GM08714 (cell line): ENCODE data around the gene DCLK2.
"Not testable (repeated sequence)": the region's sequence is repeated elsewhere in the genome, so short reads cannot be mapped to it uniquely, and the experiment has no call there.

Source experiments
- H3K4me3 ChIP-seq: fragments of 200-500 bp; sonication (Bioruptor generic); 2 replicates; pipeline ENCODE4 v1.5.1; 2014; ENCODE audit warnings: mild to moderate bottlenecking, low read length, inconsistent platforms
- ZNF274 ChIP-seq: IDR thresholded peaks from 2 replicates; pipeline ENCODE4 v1.6.1; 2012; ENCODE audit warnings: mild to moderate bottlenecking, low read depth, low read length

DCLK2 gene

GRCh38 chr4:150173432-150173861 is 95.2 kb downstream of the DCLK2 start:
- TF ChIP-seq ZNF274, result no peak
- H3K4me3 ChIP-seq, result no peak overlapping the region

GRCh38 chr4:150173982-150174398 is 95.7 kb downstream of the DCLK2 start:
- TF ChIP-seq ZNF274, result no peak
- no peak overlapping the region for H3K4me3 ChIP-seq

GRCh38 chr4:150176547-150176946 is 98.3 kb downstream of the DCLK2 start:
- TF ChIP-seq ZNF274, result no peak
- no peak overlapping the region for H3K4me3 ChIP-seq

- no peak for TF ChIP-seq ZNF274
- H3K4me3 ChIP-seq, result no peak overlapping the region
These were observed 99.9 kb downstream of the DCLK2 start for GRCh38 chr4:150178161-150178560.

GRCh38 chr4:150181536-150181935 is 103.3 kb downstream of the DCLK2 start:
- no peak overlapping the region for H3K4me3 ChIP-seq
- no peak for TF ChIP-seq ZNF274

- no peak for TF ChIP-seq ZNF274
- H3K4me3 ChIP-seq, result no peak overlapping the region
These were observed 104.5 kb downstream of the DCLK2 start for GRCh38 chr4:150182794-150183193.

GRCh38 chr4:150185033-150185432 is 106.8 kb downstream of the DCLK2 start:
- H3K4me3 ChIP-seq, result not testable (repeated sequence)

GRCh38 chr4:150192986-150193385 is 114.7 kb downstream of the DCLK2 start:
- H3K4me3 ChIP-seq, result no peak overlapping the region
- TF ChIP-seq ZNF274, result no peak

- H3K4me3 ChIP-seq, result not testable (repeated sequence)
These were observed 119.0 kb downstream of the DCLK2 start for GRCh38 chr4:150197256-150197655.

- no peak overlapping the region for H3K4me3 ChIP-seq
- TF ChIP-seq ZNF274, result no peak
These were observed 120.8 kb downstream of the DCLK2 start for GRCh38 chr4:150199056-150199455.

GRCh38 chr4:150205016-150205415 is 126.8 kb downstream of the DCLK2 start:
- TF ChIP-seq ZNF274, result no peak

GRCh38 chr4:150206265-150206664 is 128.0 kb downstream of the DCLK2 start:
- TF ChIP-seq ZNF274, result no peak

More at GRCh38 chr4:150205016-150205415, 126.8 kb downstream of the DCLK2 start:
- H3K4me3 ChIP-seq, result no peak overlapping the region

GRCh38 chr4:150206954-150207353 is 128.7 kb downstream of the DCLK2 start:
- TF ChIP-seq ZNF274, result no peak
- no peak overlapping the region for H3K4me3 ChIP-seq

More at GRCh38 chr4:150206265-150206664, 128.0 kb downstream of the DCLK2 start:
- H3K4me3 ChIP-seq, result no peak overlapping the region

GRCh38 chr4:150207871-150208270 is 129.6 kb downstream of the DCLK2 start:
- TF ChIP-seq ZNF274, result no peak
- no peak overlapping the region for H3K4me3 ChIP-seq

- TF ChIP-seq ZNF274, result no peak
- no peak overlapping the region for H3K4me3 ChIP-seq
These were observed 131.0 kb downstream of the DCLK2 start for GRCh38 chr4:150209140-150209829.

- TF ChIP-seq ZNF274, result no peak
- H3K4me3 ChIP-seq, result no peak overlapping the region
These were observed 132.8 kb downstream of the DCLK2 start for GRCh38 chr4:150211016-150211415.
